ENCODE measurements around the gene INPP5A. TPM values are rescaled to one million over a fixed set of nuclear protein-coding genes. Genes with fewer than 3 reads are reported as not detected.

The INPP5A gene
- total and polyA plus RNA-seq, 2 of the 13 experiments (the other 11 are each of a cell fraction or from before 2014, with no cell fraction given), result 17.5 to 37.9 TPM

DNA sequence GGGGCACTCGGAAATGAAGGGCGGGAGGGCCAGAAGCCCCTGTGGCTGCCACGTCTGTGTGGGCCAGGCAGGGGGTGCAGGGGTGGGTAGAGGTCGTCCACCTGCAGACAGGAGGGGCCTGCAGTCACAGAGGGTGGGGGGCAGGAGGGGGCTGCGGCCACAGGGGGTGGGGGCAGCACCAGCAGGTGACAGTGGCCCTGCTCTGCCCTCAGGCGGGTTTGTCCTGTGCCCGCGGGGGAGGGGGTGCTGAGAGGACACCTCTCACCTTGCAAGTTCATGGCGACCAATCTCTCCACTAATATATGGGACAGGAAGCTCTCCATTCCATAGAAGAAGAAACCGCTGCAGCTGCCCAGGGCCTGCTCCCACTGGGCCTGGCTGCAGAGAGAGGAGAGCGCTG is 274.9 kb downstream of the INPP5A start:
- no peak overlapping the region for H3K4me2 ChIP-seq (ENCODE audit: low read depth, low read length)
- no peak overlapping the region for H3K9ac ChIP-seq (ENCODE audit: insufficient read depth, low read depth, low read length)
- H3K27me3 ChIP-seq (ENCODE audit: control insufficient read depth in 1 of 2, insufficient read depth in 2 of 2, low read length in 2 of 2), result peaks cover 6 to 57% of the 10 kb centered on the region in 2 experiments; a peak in 4 of 5 replicates
- CTCF ChIA-PET (ENCODE audit: low intra/inter-chr PET ratio, low total read pairs), result no interaction called here
- H3K79me2 ChIP-seq (ENCODE audit: insufficient read depth, low read length), result no peaks in the 10 kb centered on the region
- H3K9me3 ChIP-seq (ENCODE audit: low read length), result no peaks in the 10 kb centered on the region
- no peak overlapping the region for H3K27ac ChIP-seq (ENCODE audit: extremely low read length, insufficient read depth, low read length)
- BruUV-seq (replicated peaks), result no TSS peak
- H3K36me3 ChIP-seq (replicated peaks in 1 of 2; ENCODE audit: control insufficient read depth in 1 of 2, insufficient read depth in 2 of 2, low read length in 2 of 2), result no peaks in the 10 kb centered on the region
- no peak overlapping the region for H2AFZ ChIP-seq (ENCODE audit: low read length)
- no peaks in the 10 kb centered on the region for H3K4me1 ChIP-seq (ENCODE audit: insufficient read depth, low read length)
- POLR2A ChIA-PET, result no interaction called here
- 31% methylated on average over 5 of the region's 11 CpGs for WGBS (ENCODE audit: low lambda C conversion rate)
- in situ Hi-C loops (cut with HindIII; ENCODE audit: extremely low pct_ligation_motif_present, low pct_unique_long_range_greater_than_20kb), result no loop called here
- FAIRE-seq (no peak), DNase-seq (ENCODE audit: low spot score) (no peak), ATAC-seq (no peak)
- H3K4me3 ChIP-seq (replicated peaks in 1 of 3; ENCODE audit: insufficient read depth in 1 of 3, low read depth in 2 of 3, low read length in 3 of 3), result no peak overlapping the region
- intact Hi-C loops (cut with micrococcal nuclease; ENCODE audit: unreplicated experiment), result no loop called here
- H4K20me1 ChIP-seq (ENCODE audit: insufficient read depth, low read length), result no peaks in the 10 kb centered on the region
- TF ChIP-seq, protein P1, sequence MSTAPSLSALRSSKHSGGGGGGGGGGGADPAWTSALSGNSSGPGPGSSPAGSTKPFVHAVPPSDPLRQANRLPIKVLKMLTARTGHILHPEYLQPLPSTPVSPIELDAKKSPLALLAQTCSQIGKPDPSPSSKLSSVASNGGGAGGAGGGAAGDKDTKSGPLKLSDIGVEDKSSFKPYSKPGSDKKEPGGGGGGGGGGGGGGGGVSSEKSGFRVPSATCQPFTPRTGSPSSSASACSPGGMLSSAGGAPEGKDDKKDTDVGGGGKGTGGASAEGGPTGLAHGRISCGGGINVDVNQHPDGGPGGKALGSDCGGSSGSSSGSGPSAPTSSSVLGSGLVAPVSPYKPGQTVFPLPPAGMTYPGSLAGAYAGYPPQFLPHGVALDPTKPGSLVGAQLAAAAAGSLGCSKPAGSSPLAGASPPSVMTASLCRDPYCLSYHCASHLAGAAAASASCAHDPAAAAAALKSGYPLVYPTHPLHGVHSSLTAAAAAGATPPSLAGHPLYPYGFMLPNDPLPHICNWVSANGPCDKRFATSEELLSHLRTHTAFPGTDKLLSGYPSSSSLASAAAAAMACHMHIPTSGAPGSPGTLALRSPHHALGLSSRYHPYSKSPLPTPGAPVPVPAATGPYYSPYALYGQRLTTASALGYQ (CRISPR knock-in tag; IDR thresholded peaks at IDR 0.05), result no peak
- TF ChIP-seq ZNF33B (CRISPR knock-in tag; IDR thresholded peaks at IDR 0.05), result no peak
- TF ChIP-seq CBFB (CRISPR knock-in tag; IDR thresholded peaks at IDR 0.05), result no peak
- TF ChIP-seq, protein P2, sequence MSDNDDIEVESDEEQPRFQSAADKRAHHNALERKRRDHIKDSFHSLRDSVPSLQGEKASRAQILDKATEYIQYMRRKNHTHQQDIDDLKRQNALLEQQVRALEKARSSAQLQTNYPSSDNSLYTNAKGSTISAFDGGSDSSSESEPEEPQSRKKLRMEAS (IDR thresholded peaks at IDR 0.05), result no peak
- TF ChIP-seq, protein P3, sequence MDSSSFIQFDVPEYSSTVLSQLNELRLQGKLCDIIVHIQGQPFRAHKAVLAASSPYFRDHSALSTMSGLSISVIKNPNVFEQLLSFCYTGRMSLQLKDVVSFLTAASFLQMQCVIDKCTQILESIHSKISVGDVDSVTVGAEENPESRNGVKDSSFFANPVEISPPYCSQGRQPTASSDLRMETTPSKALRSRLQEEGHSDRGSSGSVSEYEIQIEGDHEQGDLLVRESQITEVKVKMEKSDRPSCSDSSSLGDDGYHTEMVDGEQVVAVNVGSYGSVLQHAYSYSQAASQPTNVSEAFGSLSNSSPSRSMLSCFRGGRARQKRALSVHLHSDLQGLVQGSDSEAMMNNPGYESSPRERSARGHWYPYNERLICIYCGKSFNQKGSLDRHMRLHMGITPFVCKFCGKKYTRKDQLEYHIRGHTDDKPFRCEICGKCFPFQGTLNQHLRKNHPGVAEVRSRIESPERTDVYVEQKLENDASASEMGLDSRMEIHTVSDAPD (CRISPR knock-in tag; IDR thresholded peaks at IDR 0.05), result no peak
- TF ChIP-seq, protein P4, sequence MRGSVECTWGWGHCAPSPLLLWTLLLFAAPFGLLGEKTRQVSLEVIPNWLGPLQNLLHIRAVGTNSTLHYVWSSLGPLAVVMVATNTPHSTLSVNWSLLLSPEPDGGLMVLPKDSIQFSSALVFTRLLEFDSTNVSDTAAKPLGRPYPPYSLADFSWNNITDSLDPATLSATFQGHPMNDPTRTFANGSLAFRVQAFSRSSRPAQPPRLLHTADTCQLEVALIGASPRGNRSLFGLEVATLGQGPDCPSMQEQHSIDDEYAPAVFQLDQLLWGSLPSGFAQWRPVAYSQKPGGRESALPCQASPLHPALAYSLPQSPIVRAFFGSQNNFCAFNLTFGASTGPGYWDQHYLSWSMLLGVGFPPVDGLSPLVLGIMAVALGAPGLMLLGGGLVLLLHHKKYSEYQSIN (CRISPR knock-in tag; IDR thresholded peaks at IDR 0.05; ENCODE audit: borderline replicate concordance), result no peak
- TF ChIP-seq, protein P5, sequence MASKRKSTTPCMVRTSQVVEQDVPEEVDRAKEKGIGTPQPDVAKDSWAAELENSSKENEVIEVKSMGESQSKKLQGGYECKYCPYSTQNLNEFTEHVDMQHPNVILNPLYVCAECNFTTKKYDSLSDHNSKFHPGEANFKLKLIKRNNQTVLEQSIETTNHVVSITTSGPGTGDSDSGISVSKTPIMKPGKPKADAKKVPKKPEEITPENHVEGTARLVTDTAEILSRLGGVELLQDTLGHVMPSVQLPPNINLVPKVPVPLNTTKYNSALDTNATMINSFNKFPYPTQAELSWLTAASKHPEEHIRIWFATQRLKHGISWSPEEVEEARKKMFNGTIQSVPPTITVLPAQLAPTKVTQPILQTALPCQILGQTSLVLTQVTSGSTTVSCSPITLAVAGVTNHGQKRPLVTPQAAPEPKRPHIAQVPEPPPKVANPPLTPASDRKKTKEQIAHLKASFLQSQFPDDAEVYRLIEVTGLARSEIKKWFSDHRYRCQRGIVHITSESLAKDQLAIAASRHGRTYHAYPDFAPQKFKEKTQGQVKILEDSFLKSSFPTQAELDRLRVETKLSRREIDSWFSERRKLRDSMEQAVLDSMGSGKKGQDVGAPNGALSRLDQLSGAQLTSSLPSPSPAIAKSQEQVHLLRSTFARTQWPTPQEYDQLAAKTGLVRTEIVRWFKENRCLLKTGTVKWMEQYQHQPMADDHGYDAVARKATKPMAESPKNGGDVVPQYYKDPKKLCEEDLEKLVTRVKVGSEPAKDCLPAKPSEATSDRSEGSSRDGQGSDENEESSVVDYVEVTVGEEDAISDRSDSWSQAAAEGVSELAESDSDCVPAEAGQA (IDR thresholded peaks at IDR 0.05; ENCODE audit: low read depth), result no peak
- TF ChIP-seq, protein P5 (CRISPR knock-in tag; IDR thresholded peaks at IDR 0.05; ENCODE audit: borderline replicate concordance), result no peak
- TF ChIP-seq, protein P6, sequence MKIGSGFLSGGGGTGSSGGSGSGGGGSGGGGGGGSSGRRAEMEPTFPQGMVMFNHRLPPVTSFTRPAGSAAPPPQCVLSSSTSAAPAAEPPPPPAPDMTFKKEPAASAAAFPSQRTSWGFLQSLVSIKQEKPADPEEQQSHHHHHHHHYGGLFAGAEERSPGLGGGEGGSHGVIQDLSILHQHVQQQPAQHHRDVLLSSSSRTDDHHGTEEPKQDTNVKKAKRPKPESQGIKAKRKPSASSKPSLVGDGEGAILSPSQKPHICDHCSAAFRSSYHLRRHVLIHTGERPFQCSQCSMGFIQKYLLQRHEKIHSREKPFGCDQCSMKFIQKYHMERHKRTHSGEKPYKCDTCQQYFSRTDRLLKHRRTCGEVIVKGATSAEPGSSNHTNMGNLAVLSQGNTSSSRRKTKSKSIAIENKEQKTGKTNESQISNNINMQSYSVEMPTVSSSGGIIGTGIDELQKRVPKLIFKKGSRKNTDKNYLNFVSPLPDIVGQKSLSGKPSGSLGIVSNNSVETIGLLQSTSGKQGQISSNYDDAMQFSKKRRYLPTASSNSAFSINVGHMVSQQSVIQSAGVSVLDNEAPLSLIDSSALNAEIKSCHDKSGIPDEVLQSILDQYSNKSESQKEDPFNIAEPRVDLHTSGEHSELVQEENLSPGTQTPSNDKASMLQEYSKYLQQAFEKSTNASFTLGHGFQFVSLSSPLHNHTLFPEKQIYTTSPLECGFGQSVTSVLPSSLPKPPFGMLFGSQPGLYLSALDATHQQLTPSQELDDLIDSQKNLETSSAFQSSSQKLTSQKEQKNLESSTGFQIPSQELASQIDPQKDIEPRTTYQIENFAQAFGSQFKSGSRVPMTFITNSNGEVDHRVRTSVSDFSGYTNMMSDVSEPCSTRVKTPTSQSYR (CRISPR knock-in tag; IDR thresholded peaks at IDR 0.05; ENCODE audit: borderline replicate concordance), result no peak
- TF ChIP-seq MTF2 (CRISPR knock-in tag; IDR thresholded peaks at IDR 0.05; ENCODE audit: borderline replicate concordance), result no peak

Data from HepG2 (cell line).